OCI-LY7 (cell line): ENCODE measurements around the gene SLC7A11.

Source experiments
- EZH2phosphoT487 ChIP-seq: fragments of 200-600 bp; sonication (generic); IDR thresholded peaks from 2 replicates; pipeline ENCODE4 v1.6.1; 2018; ENCODE audit warnings: low read depth, borderline replicate concordance, mild to moderate bottlenecking, mixed run types, antibody characterized with exemption, low read length, moderate library complexity, mixed read lengths
- TF ChIP-seq, protein P1 (sequence below): fragments of 200-600 bp; sonication (generic); conservative IDR thresholded peaks from 2 replicates; pipeline ENCODE4 v1.5.1; 2014; ENCODE audit warnings: mild to moderate bottlenecking, antibody characterized with exemption, low read length, moderate library complexity, mixed read lengths

DNA sequence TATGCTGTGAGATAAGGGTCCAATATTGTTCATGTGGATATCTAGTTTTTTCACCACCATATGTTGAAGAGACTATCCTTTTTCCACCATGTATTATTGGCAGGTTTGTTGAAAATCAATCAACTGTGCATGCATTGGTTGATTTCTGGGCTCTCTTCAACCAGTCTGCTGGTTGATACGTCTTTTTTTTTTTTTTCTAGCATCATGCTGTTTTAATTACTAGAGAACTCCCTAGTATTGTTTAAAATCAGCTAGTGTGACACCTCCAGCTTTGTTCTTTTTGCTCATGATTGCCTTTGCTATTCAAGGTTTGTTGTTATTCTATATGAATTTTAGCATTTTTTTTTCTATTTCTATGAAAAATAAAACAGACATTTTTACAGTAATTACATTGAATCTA lies 123.9 kb downstream of the SLC7A11 start:
- TF ChIP-seq, protein P1, sequence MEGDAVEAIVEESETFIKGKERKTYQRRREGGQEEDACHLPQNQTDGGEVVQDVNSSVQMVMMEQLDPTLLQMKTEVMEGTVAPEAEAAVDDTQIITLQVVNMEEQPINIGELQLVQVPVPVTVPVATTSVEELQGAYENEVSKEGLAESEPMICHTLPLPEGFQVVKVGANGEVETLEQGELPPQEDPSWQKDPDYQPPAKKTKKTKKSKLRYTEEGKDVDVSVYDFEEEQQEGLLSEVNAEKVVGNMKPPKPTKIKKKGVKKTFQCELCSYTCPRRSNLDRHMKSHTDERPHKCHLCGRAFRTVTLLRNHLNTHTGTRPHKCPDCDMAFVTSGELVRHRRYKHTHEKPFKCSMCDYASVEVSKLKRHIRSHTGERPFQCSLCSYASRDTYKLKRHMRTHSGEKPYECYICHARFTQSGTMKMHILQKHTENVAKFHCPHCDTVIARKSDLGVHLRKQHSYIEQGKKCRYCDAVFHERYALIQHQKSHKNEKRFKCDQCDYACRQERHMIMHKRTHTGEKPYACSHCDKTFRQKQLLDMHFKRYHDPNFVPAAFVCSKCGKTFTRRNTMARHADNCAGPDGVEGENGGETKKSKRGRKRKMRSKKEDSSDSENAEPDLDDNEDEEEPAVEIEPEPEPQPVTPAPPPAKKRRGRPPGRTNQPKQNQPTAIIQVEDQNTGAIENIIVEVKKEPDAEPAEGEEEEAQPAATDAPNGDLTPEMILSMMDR, result no peak
- TF ChIP-seq EZH2phosphoT487, result no peak
